ENCODE data around the gene PIGC.

GRCh38 chr1:172465617-172466016, 21.7 kb upstream of the PIGC start:
- no peak for TF ChIP-seq MAX (IDR thresholded peaks at IDR 0.05; ENCODE audit: low read depth, low read length)
- TF ChIP-seq CTCF (IDR thresholded peaks at IDR 0.05; ENCODE audit: low read depth, low read length), result no peak
- TF ChIP-seq POLR2A (IDR thresholded peaks at IDR 0.05; ENCODE audit: extremely low read depth, insufficient read length), result no peak

All from NB4 (cell line).